CD4-positive, alpha-beta T cell treated with Interleukin-21 for 1 hour (primary cell): Measurements from ENCODE around the gene REPS2.

ENCODE experiments used
- DNase-seq: peaks from one replicate; pipeline ENCODE4 v3.0.0-alpha.2; 2020

The REPS2 gene

DNA sequence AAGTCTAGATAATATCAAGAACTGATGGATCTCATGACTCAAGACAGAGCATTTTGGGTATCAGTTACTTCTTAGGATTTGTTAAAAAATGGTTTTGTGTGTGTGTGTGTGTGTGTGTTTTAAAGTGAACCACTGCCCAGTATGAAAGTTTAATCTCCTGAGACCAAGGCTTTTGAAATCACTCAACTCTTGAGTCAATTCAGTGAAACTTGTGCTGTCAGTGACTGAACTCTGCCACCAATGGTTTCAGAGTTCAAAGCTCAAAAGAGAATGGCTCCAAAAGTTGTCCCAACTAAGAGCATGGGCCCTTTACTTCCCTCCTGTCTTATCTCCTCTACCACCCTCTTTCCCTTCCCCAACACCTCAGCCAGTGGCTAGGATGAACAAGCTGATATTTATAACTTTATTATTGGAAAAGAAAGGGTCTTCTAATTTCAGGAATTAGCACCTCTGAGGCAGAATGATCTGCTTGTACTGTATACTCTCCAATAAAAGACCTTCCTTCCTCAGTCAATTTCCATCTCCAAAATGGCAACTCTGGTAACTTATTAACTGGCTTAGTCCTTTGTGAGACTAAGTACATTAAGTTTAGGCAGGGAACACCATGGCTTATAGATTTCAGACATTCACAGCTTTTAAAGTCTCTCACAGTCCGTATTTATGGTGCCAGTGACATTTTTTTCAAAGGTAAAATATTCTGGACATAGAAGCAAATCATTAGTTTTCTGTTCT, 152.2 kb downstream of the REPS2 start:
- DNase-seq = no peak

DNA sequence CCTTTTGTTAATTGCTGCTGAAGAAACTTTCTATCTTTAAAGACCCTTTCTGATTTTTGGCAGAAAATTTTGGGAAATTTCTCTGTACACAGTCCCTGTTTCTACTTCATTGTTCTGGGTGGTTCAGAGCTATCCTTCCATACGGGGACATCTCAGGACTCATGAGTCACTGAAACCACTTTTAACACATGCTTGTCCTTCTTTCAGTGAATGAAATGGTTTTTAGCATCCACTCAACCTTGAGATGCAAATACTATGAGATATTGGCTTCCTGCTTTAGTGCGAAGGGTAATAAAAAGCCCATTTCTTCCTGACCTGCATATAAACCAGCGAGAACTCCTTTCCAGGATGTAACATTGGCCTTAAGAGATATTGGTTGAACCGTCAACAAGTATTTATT, 158.0 kb downstream of the REPS2 start:
- DNase-seq = no peak

DNA sequence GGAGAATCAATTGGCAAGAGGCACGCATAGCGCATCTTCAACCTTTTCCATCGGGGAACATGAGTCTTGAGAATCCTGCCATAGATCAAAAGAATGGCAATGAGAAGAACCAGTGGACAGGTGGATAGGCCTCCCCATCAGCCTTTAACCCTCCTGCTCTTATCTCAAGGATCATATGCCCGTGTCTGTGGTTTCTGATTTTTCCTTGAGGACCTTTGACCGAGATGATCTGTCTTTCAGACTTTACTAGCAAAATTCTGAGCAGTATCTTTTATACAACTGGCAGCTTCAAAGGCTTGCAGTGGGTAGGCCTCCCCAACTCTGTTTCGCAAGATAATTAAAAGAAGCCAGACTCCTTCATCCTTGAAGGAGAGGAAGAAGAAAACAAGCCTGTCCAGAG, 174.4 kb downstream of the REPS2 start:
- DNase-seq = no peak

DNA sequence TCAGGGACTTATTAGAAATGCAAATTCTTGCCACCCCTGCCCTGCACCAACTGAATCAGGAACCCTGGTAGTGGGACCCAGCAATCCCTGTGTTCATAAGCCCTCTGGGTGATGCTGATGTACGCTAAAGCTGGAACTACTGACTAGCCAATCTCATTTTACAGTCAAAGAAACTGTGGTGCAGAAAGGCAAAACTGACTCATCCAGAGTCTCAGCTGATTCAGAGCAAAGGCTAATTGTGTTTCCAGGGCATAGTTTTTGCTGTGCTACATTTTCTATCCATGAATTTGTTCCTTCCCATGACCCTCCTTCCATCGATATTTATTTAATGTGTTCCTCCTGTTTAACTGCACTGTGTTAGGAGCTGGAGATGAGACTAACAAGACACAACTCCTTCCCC, 207.5 kb downstream of the REPS2 start:
- DNase-seq = no peak

DNA sequence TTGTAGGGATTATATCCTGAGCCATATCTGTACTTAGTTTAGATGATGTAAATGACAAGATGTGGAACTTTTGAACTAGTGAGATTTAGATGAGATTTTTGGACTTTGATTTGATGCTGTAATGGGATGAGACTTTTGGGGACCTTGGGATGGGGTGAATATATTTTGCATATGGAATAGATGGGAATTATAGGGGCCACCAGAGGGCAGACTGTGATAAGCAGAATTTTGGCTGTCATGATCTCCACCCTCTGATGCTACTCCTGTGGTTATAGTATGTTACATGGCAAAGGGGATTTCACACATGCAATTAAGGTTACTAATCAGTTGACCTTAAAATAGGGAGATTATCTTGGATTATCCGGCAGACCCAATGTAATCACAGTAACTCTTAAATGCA, 214.5 kb downstream of the REPS2 start:
- no peak for DNase-seq

GRCh38 chrX:17161991-17162390, 215.5 kb downstream of the REPS2 start:
- DNase-seq = no peak

GRCh38 chrX:17164079-17164478, 217.6 kb downstream of the REPS2 start:
- DNase-seq = no peak

DNA sequence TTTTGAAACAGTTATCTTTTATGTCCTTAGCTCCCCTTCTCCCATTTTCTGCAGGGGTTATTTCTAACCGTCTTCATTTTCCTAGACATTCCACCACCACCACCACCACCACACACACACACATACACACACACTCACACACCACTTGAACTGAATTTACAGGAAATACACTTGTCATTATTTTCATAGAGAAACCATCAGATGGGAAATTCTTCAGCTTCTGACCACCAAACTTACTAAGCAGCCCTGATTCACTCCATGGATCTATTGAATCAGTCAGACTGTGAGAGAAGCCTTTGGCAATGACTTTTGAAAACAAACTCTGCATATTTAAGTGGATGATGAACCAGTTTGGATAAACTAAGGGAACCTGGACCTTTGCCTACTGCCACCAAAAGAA, 218.5 kb downstream of the REPS2 start:
- DNase-seq = no peak

GRCh38 chrX:17167915-17168314, 221.5 kb downstream of the REPS2 start:
- DNase-seq = no peak

- no peak for DNase-seq
These were observed 224.5 kb downstream of the REPS2 start for GRCh38 chrX:17170973-17171372.

GRCh38 chrX:17174671-17175070, 228.2 kb downstream of the REPS2 start:
- no peak for DNase-seq

GRCh38 chrX:17182317-17182716, 235.9 kb downstream of the REPS2 start:
- no peak for DNase-seq

- DNase-seq = no peak
These were observed 237.1 kb downstream of the REPS2 start for GRCh38 chrX:17183566-17183965.

- no peak for DNase-seq
These were observed 239.0 kb downstream of the REPS2 start for GRCh38 chrX:17185431-17185830.

- DNase-seq = no peak
These were observed 240.8 kb downstream of the REPS2 start for GRCh38 chrX:17187136-17187756.

GRCh38 chrX:17192106-17192505, 245.6 kb downstream of the REPS2 start:
- DNase-seq = no peak
